Stomach (tissue), 9 donors: ENCODE measurements around the gene AIF1L. TPM values are rescaled to one million over a fixed set of nuclear protein-coding genes. Genes with fewer than 3 reads are reported as not detected.

Experiments used
- DNase-seq, 2 donors: peaks; one replicate each; pipeline versions ENCODE4 v3.0.0 to v3.0.0-alpha.2; 2013 to 2019
- H3K27ac ChIP-seq, 5 donors: fragments of 200-600 bp in 4 of 5; sonication (generic) in 4 of 5; one replicate each; pipeline ENCODE4 v1.5.1; 2013 to 2019; ENCODE audit warnings: mild to moderate bottlenecking in 1 of 5, moderate library complexity in 1 of 5
- H3K27me3 ChIP-seq, 3 donors: fragments of 200-600 bp; sonication (generic); one replicate each; pipeline ENCODE4 v1.5.1; 2017 to 2019; ENCODE audit warnings: mixed run types in 1 of 3
- H3K36me3 ChIP-seq, 4 donors: fragments of 200-600 bp; sonication (generic); 1 replicate in 3 of 4; 2 replicates in 1 of 4; pipeline ENCODE4 v1.5.1; 2016 to 2019
- H3K4me1 ChIP-seq, 4 donors: fragments of 200-600 bp; sonication (generic); one replicate each; pipeline ENCODE4 v1.5.1; 2016 to 2019
- H3K4me3 ChIP-seq, 4 donors: fragments of 200-600 bp; sonication (generic) in 3 of 4; one replicate each; pipeline ENCODE4 v1.5.1; 2016 to 2019; ENCODE audit warnings: mild to moderate bottlenecking in 1 of 4
- H3K9me3 ChIP-seq, 4 donors: fragments of 200-600 bp; sonication (generic); one replicate each; pipeline ENCODE4 v1.5.1; 2016 to 2019
- CTCF ChIP-seq, 7 experiments: fragments of 450-650 bp in 4 of 7; fragments of 200-600 bp in 3 of 7; sonication (generic) in 3 of 7; IDR thresholded peaks; one replicate each; pipeline ENCODE4 v1.5.1; 2016 to 2019; ENCODE audit warnings: antibody characterized with exemption in 7 of 7, control low read depth in 2 of 7, mild to moderate bottlenecking in 1 of 7
- EP300 ChIP-seq: sonication (generic); formaldehyde crosslinking; IDR thresholded peaks from one replicate; pipeline ENCODE4 v1.6.1; 2017; ENCODE audit warnings: antibody characterized with exemption
- POLR2A ChIP-seq, 4 donors: fragments of 450-650 bp; IDR thresholded peaks; one replicate each; pipeline ENCODE4 v1.6.1; 2016; ENCODE audit warnings: antibody characterized with exemption in 4 of 4, control low read depth in 2 of 4, mild to moderate bottlenecking in 1 of 4, moderate library complexity in 1 of 4
- POLR2AphosphoS5 ChIP-seq, 3 donors: sonication (generic); formaldehyde crosslinking; IDR thresholded peaks; one replicate each; pipeline ENCODE4 v1.6.1; 2016; ENCODE audit warnings: antibody characterized with exemption in 3 of 3
- WGBS, 5 donors: extraction: QIAGEN DNeasy Blood & Tissue Kit in 3 of 5; methylation state at CpG; one replicate each; pipeline versions ENCODE4 v1.1.5 to v1.1.7; 2013 to 2018; 5-methylcytosine and 5-hydroxymethylcytosine counted together
- intact Hi-C: fragments of 100-400 bp; cut with DNase I; formaldehyde crosslinking; loops from one replicate; pipeline ENCODE4 v1.15.1; 2023; ENCODE audit warnings: low total_unique reads
- polyA plus RNA-seq, 3 donors: library from polyadenylated mRNA; stranded (reverse); fragments of 200-250 nt; gene quantifications; one replicate each; pipeline ENCODE4 v1.2.3, GENCODE V29; 2013
- total RNA-seq, 5 donors: library from RNA; depleted of rRNA; stranded (reverse); fragments of >200 nt; gene quantifications; one replicate each; pipeline versions ENCODE4 v1.1.0 to v1.2.3, GENCODE V29; 2014 to 2016
- donor health status: healthy with polysubstance abuse.
- donor health status: Bipolar disorder and iron deficiency.
- donor health status: healthy.

The AIF1L gene
- total and polyA plus RNA-seq, 8 donors: 1.2 to 18.4 (median 9.0) TPM; not detected in 2

GRCh38 chr9:131100445-131100844 lies 4.1 kb downstream of the AIF1L start:
- no peak overlapping the region for H3K27ac ChIP-seq
- intact Hi-C loops: no loop called here
- peaks cover 9 to 25% (median 19%) of the 10 kb centered on the region in 4 donors for H3K4me1 ChIP-seq
- peaks cover 0 to 33% (median 17%) of the 10 kb centered on the region in 3 donors for H3K27me3 ChIP-seq
- H3K9me3 ChIP-seq: no peaks in the 10 kb centered on the region
- WGBS, 5 donors: 80 to 92% (median 88%) methylated on average over 9 of the region's 9 CpGs
- TF ChIP-seq CTCF (IDR thresholded peaks at IDR 0.05) (no peak), POLR2AphosphoS5 (IDR thresholded peaks at IDR 0.05) (no peak), EP300 (no peak), POLR2A (IDR thresholded peaks at IDR 0.05) (no peak)
- H3K36me3 ChIP-seq: no peaks in the 10 kb centered on the region
- no peak for DNase-seq
- no peak overlapping the region for H3K4me3 ChIP-seq

GRCh38 chr9:131101207-131101964 lies 5.1 kb downstream of the AIF1L start:
- no peak overlapping the region for H3K4me3 ChIP-seq
- TF ChIP-seq EP300 (no peak), POLR2AphosphoS5 (IDR thresholded peaks at IDR 0.05) (no peak), POLR2A (IDR thresholded peaks at IDR 0.05) (no peak), CTCF (IDR thresholded peaks at IDR 0.05) (no peak)
- intact Hi-C loops: no loop called here
- no peaks in the 10 kb centered on the region for H3K36me3 ChIP-seq
- no peak for DNase-seq
- peaks cover 0 to 23% (median 8%) of the 10 kb centered on the region in 3 donors for H3K27me3 ChIP-seq
- peaks cover 8 to 16% (median 11%) of the 10 kb centered on the region in 4 donors for H3K4me1 ChIP-seq
- no peak overlapping the region for H3K27ac ChIP-seq
- 85 to 89% (median 88%) methylated on average over 11 of the region's 11 CpGs for WGBS, 5 donors
- no peaks in the 10 kb centered on the region for H3K9me3 ChIP-seq

GRCh38 chr9:131103024-131103423 lies 6.7 kb downstream of the AIF1L start:
- intact Hi-C loops: no loop called here
- 78 to 90% (median 87%) methylated on average over 9 of the region's 9 CpGs for WGBS, 5 donors
- Histone ChIP-seq H3K27ac (no peak overlapping the region), H3K27me3 (peaks cover 0 to 7% (median 0%) of the 10 kb centered on the region in 3 donors), H3K9me3 (no peaks in the 10 kb centered on the region), H3K4me1 (no peaks in the 10 kb centered on the region), H3K4me3 (no peak overlapping the region), H3K36me3 (no peaks in the 10 kb centered on the region)
- TF ChIP-seq POLR2A (IDR thresholded peaks at IDR 0.05) (no peak), POLR2AphosphoS5 (IDR thresholded peaks at IDR 0.05) (no peak), EP300 (no peak), CTCF (IDR thresholded peaks at IDR 0.05) (no peak)
- DNase-seq: no peak

- Histone ChIP-seq H3K36me3 (no peaks in the 10 kb centered on the region), H3K4me1 (no peaks in the 10 kb centered on the region), H3K9me3 (no peaks in the 10 kb centered on the region), H3K4me3 (no peak overlapping the region), H3K27ac (no peak overlapping the region), H3K27me3 (peaks cover 0 to 2% (median 0%) of the 10 kb centered on the region in 3 donors)
- no peak for DNase-seq
- 90 to 95% (median 95%) methylated on average over 3 of the region's 3 CpGs for WGBS, 5 donors
- TF ChIP-seq CTCF (IDR thresholded peaks at IDR 0.05) (no peak), POLR2AphosphoS5 (IDR thresholded peaks at IDR 0.05) (no peak), POLR2A (IDR thresholded peaks at IDR 0.05) (no peak), EP300 (no peak)
- intact Hi-C loops: no loop called here
These were observed 7.2 kb downstream of the AIF1L start for GRCh38 chr9:131103535-131103934.
